GM12891 (cell line): ENCODE data around the gene TMCC1.
A peak's percentile ranks its signal among the peaks of the same experiment; 100 is the strongest.

Experiments
- DNase-seq: peaks from one replicate; pipeline ENCODE4 v3.0.0; 2011; ENCODE audit warnings: low spot score; ENCODE audit not compliant: insufficient read length
- FAIRE-seq: peaks from 2 replicates; lab custom pipeline; 2011; peaks lifted over from hg19 to GRCh38; lab: Jason Lieb, UNC
- PAX5 ChIP-seq: IDR thresholded peaks from 2 replicates; pipeline ENCODE4 v1.6.1; 2011; ENCODE audit warnings: low read length, moderate library complexity, mild to moderate bottlenecking; ENCODE audit not compliant: insufficient read depth, severe bottlenecking
- POLR2A ChIP-seq: IDR thresholded peaks from 2 replicates; pipeline ENCODE4 v1.6.1; 2011; ENCODE audit warnings: low read depth, low read length, control low read depth
- POLR2AphosphoS5 ChIP-seq: IDR thresholded peaks from 2 replicates; pipeline ENCODE4 v1.6.1; 2011; ENCODE audit warnings: low read depth, low read length, control low read depth
- POU2F2 ChIP-seq: IDR thresholded peaks from 2 replicates; pipeline ENCODE4 v1.6.1; 2011; ENCODE audit warnings: low read depth, mild to moderate bottlenecking, control low read depth, low read length, moderate library complexity
- SPI1 ChIP-seq: IDR thresholded peaks from 2 replicates; pipeline ENCODE4 v1.6.1; 2011; ENCODE audit warnings: low read depth, low read length, control low read depth
- TAF1 ChIP-seq: IDR thresholded peaks from 2 replicates; pipeline ENCODE4 v1.6.1; 2011; ENCODE audit warnings: low read depth, low read length, control low read depth

The TMCC1 gene

DNA sequence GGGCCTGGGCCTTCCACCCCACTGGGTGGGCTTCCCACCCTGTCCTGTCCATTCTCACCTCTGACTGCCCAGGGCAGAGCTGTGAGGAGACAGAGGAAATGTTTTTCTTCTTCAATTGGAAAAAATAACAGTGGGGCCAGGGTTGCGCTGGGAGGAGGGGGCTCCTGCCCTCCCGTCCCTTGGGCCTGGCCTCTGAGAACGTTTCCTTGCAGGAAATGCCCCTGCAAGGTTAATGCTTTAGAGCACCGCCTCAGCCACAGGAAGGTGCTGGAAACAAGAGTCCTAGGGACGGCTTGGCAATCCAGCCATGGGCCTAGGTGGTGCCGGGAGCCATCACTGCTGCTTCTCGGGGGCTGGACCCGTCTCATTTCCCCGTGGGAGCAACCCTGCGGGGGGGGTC is 283.2 kb downstream of the TMCC1 start:
- FAIRE-seq, result no peak
- no peak for TF ChIP-seq POLR2A
- no peak for TF ChIP-seq POU2F2
- no peak for TF ChIP-seq SPI1
- TF ChIP-seq PAX5, result no peak
- no peak for DNase-seq

DNA sequence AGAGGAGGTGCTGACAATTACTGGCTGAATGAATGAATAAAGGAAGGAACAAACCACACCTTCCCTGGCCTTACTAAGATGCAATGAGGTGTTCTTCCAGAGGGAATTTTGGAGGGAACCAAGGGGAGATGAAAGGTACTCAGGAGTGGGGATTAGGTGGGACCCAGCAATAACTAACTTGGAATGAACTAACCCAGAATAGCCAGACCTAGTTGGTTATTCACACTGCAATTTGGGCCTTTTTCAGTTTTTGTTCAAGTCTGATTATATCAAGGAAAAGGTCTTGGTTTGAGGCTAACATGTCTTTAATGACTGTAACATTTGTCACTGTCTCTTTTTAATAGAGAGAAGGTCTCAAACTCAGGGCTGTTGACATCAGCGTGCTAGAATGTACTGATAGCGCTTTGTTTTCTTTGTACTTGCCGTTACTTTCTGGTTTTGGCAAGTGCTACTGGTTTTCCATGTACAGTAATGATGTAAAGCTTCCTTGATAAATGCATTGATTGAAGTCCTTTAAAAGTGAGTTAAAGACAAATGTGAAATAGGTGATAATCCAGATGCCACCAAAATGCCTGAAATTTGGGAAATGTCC is 283.8 kb downstream of the TMCC1 start:
- DNase-seq, result no peak
- no peak for FAIRE-seq
- TF ChIP-seq POLR2A (no peak), SPI1 (no peak), PAX5 (no peak), POU2F2 (no peak), POLR2AphosphoS5 (no peak), TAF1 (no peak)

DNA sequence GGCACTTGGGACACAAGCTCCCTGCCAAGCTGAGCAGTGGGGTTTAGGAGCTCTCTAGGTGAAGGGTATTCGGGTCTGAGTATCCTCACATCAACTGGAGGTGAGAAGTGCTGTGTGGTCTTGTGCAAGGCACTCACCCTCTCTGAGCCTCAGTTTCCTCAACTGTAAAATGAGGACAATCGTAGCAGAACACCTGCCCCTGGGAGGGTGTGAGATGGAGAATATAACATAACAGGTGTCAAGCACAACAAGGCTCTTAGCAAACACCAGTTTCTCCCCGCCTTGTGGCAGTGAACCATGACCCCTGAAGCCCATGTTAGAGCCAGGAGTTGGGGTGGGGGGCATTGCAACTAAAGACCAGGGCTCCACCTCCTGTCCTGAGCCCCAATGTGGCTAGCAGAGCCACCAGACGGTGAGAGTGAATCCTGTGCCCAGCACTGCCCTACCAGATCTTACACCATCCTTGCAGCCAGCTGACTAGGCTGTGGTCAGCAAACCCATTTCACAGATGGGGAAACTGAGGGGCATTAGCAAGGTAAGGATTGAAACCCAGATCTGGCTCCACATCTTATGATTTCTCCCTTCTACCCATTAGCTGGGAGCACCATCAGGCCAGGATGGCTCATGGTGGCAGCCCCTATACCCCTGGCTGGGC is 284.4 kb downstream of the TMCC1 start:
- DNase-seq, result no peak
- FAIRE-seq, result no peak
- TF ChIP-seq PAX5 (no peak), POLR2AphosphoS5 (no peak), TAF1 (no peak), SPI1 (no peak), POLR2A (no peak), POU2F2 (no peak)

DNA sequence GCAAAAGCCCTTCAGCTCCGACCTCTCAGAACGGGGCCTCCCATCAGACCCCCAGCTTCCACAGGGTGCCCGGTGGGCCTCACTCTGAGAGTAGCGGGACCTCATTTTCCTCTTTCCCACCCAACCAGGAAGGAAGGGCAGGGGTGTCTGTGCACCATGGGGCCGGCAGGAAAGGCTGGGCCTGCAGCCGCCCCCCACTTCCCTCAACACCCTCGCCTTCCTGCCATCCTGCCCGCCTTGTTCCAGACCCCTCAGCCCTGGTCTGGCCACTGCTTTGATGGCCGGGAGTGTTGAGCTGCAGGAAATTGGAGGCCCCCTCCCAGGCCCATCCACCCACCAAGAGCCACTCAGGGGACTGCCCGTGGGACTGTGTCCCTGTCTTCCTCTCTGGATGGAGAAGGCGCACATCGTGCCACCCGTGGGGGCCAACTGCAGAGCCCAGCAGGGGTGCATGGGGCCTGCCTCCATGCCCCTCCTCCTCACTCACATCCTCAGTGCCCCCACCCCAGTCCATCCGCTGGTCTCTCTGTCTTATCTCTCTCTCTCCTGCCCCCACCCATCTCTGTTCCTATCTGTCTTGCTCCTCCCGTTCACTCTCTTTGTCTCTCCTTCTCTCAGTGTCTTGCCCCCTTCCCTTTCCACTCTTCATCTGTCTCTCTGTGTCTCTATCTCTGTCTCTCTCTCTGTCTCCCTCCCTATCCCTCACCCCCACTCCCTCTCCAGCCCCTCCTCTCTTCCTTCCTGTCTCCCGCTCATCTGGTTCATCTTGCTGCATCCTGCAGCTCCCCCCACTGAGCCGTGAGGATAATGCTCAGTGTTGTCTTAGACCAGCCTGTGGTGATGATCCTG is 285.2 kb downstream of the TMCC1 start:
- TF ChIP-seq PAX5 (no peak), POLR2AphosphoS5 (no peak), TAF1 (no peak), POU2F2 (no peak), SPI1 (no peak), POLR2A (no peak)
- DNase-seq, result no peak
- FAIRE-seq, result no peak

DNA sequence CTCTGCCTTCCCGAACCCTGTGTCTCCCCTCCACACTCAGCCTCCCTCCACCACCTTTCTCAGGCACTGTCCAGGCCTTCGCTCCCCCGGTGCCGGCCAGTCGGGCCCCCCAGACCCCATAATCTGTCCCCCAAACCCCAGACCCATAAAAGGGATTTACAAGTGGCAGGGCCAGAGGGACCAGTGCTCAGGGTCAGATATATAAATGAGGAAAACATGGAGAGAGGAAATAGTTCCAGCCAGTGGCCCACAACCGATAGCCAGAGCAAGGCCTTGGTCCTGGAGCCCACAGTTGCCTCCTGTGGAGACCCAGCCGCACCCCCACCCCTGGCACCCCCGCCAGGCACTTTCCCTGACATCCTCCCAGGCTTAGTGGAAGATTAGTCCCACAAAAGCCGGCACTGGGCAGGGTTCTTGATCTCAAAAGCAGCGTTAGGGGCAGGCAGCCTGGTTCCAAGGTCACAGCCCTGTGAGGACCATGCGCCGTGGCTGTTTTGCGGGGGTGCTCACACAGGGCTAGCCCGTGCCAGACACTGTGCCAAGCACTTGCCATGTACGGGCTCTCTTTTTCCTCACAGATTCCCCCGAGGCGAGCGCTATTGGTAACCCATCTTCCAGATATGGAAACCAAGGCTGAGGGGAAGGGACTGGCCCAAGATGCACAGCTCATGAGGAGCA is 286.0 kb downstream of the TMCC1 start:
- DNase-seq, result no peak
- TF ChIP-seq POU2F2, result no peak
- no peak for TF ChIP-seq TAF1
- TF ChIP-seq PAX5, result no peak
- no peak for TF ChIP-seq POLR2A
- TF ChIP-seq SPI1, result no peak
- TF ChIP-seq POLR2AphosphoS5, result no peak
- no peak for FAIRE-seq

DNA sequence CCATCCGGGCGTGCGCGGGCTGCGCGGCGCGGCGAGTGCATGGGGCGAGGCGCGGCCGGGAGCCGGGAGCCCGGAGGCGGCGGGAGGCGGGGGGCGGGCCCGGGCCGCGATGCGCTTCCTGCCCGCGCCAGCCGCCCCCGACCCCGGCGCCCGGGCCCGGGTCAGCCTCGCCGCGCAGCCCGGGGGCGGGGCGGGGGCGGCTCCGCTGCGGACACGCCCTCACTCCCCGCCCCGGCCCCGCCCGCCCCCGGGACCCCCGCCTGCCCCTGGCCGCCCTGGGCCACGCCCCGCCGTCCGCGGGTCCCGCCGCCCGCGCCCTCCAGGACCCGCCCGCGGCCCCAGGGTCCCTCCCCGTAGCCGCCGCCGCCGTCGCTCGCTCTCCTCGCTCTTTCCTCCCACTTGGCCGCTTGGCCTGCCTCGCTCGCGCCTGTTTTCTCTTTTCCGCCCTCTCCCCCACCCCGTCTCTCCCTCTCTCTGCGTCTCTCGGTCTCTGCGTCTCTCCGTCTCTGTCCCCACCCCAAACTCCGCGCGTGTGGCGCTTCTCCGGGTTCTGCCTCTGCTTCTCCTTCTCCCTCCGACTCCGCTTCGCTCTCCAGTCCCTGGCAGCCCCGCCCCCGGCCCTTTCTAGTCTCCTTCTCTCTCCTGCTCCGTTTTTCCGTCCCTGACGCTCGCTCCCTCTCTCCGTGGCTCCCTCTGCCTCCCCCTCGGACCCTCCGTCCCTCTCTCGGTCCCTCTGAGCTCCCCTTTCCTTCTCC is 286.7 kb downstream of the TMCC1 start, which contains the start of gene PLXND1:
PLXND1 (minus strand) TSS at position 41 of the 755 bp plus-strand sequence; CDS start at position 4, 37 bp downstream.
- no peak for FAIRE-seq
- TF ChIP-seq POLR2AphosphoS5, result no peak
- TF ChIP-seq SPI1, result no peak
- TF ChIP-seq PAX5, result no peak
- no peak for TF ChIP-seq POU2F2
- no peak for TF ChIP-seq TAF1
- TF ChIP-seq POLR2A, result no peak
- DNase-seq, result peak; percentile 68

DNA sequence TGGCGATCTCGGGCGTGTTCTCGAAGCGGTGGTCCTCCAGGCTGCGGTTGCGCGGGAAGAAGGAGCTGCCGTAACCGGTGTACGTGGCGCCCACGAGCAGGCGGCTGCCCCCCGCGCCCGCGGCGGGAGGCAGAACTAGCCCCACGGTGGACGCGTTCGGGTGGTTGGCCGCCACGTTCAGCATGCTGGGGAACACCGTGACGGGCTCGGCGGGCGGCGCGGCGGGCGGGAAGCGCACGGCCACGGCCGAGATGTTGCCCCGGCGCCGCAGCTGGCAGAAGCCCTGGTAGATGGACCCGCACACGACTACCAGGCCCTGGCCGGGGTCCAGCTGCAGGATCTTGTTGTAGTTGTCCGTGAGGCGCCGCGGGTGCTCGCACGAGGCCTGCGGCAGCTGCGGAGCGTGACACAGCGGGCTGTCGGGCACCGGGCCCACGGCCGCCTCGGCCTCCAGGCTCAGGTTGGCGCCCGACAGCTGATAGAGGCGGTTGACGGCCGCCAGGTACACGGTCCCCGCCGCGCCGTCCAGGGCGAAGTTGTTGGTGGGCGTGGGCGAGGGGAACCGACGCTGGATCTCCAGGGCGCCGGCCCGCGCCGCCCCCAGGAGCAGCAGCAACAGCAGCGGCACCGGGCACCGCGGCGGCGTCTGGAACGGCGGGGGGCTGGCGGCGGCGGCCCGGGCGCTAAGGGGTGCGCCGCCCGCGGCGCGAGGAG is 287.4 kb downstream of the TMCC1 start:
- no peak for TF ChIP-seq PAX5
- no peak for TF ChIP-seq SPI1
- TF ChIP-seq POLR2AphosphoS5, result no peak
- no peak for TF ChIP-seq POU2F2
- no peak for TF ChIP-seq TAF1
- peak; percentile 57 for DNase-seq
- FAIRE-seq, result no peak

DNA sequence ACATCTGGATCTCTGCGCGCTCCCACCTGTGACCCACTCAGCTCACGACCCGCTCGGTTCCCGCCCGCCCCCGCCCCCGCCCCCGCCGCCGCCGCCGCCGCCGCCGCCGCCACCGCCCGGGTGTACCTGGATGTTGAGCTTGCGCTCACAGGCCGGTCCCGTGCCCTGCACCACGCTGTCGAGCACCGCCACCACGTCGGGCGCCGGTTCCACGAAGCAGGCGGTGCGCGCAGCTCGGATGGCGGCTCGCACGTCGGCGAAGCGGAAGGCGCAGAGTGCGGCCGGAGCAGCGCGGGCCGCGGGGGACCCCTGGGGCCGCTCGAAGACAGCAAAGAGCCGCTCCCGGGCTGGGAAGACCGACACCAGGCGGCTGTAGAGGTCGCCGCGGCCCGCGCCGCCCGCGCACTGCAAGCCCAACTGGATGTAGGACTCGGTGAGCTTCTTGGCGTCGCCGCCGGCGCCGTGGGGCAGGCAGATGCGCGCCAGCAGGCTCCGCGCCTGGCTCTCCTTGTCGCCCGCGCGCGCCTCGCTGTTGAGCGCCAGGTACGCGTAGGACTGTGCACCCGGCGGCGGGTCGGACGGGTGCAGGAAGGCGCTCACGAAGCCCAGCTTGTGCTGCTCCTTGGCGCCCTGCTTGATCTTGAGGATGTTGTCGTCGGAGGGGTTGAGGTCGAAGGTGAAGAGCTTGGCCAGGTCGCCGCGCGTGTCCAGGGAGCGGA is 288.1 kb downstream of the TMCC1 start:
- TF ChIP-seq POU2F2 (no peak), POLR2A (no peak), PAX5 (no peak), SPI1 (no peak), POLR2AphosphoS5 (no peak), TAF1 (no peak)
- FAIRE-seq (no peak), DNase-seq (no peak)
